ENCODE measurements around the gene NT5M.
"Not testable (repeated sequence)": the region's sequence is repeated elsewhere in the genome, so short reads cannot be mapped to it uniquely, and the experiment has no call there.

The NT5M gene

GRCh38 chr17:17300624-17301568 is 2.3 kb upstream of the NT5M start:
- H3K27ac ChIP-seq: no peak overlapping the region
- no peak for DNase-seq (ENCODE audit: low read depth, low spot score)

GRCh38 chr17:17301659-17302058 is 1.5 kb upstream of the NT5M start:
- H3K27ac ChIP-seq; DNase-seq (ENCODE audit: low read depth, low spot score): not testable (repeated sequence)

GRCh38 chr17:17303847-17304490 is 796 bp downstream of the NT5M start:
- H3K27ac ChIP-seq: no peak overlapping the region
- DNase-seq (ENCODE audit: low read depth, low spot score): no peak

GRCh38 chr17:17304521-17304985 is 1.4 kb downstream of the NT5M start:
- DNase-seq (ENCODE audit: low read depth, low spot score): no peak
- H3K27ac ChIP-seq: no peak overlapping the region

GRCh38 chr17:17305281-17305801 is 2.2 kb downstream of the NT5M start:
- no peak overlapping the region for H3K27ac ChIP-seq
- DNase-seq (ENCODE audit: low read depth, low spot score): no peak

- no peak for DNase-seq (ENCODE audit: low read depth, low spot score)
These were observed 6.2 kb downstream of the NT5M start for GRCh38 chr17:17309356-17309755.

GRCh38 chr17:17313350-17313991 is 10.3 kb downstream of the NT5M start:
- no peak overlapping the region for H3K27ac ChIP-seq
- DNase-seq (ENCODE audit: low read depth, low spot score): no peak

More at GRCh38 chr17:17309356-17309755, 6.2 kb downstream of the NT5M start:
- no peak overlapping the region for H3K27ac ChIP-seq

- DNase-seq (ENCODE audit: low read depth, low spot score): no peak
- no peak overlapping the region for H3K27ac ChIP-seq
These were observed 11.4 kb downstream of the NT5M start for GRCh38 chr17:17314501-17315071.

- DNase-seq (ENCODE audit: low read depth, low spot score): no peak
- no peak overlapping the region for H3K27ac ChIP-seq
These were observed 12.1 kb downstream of the NT5M start for GRCh38 chr17:17315142-17315821.

- DNase-seq (ENCODE audit: low read depth, low spot score): no peak
These were observed 17.2 kb downstream of the NT5M start for GRCh38 chr17:17320188-17320910.

GRCh38 chr17:17320911-17321220 is 17.7 kb downstream of the NT5M start:
- no peak overlapping the region for H3K27ac ChIP-seq
- no peak for DNase-seq (ENCODE audit: low read depth, low spot score)

More at GRCh38 chr17:17320188-17320910, 17.2 kb downstream of the NT5M start:
- no peak overlapping the region for H3K27ac ChIP-seq

- H3K27ac ChIP-seq: no peak overlapping the region
- DNase-seq (ENCODE audit: low read depth, low spot score): no peak
These were observed 18.3 kb downstream of the NT5M start for GRCh38 chr17:17321356-17322025.

- no peak overlapping the region for H3K27ac ChIP-seq
- DNase-seq (ENCODE audit: low read depth, low spot score): no peak
These were observed 19.6 kb downstream of the NT5M start for GRCh38 chr17:17322516-17323510.

GRCh38 chr17:17324616-17325015 is 21.4 kb downstream of the NT5M start:
- DNase-seq (ENCODE audit: low read depth, low spot score): no peak
- no peak overlapping the region for H3K27ac ChIP-seq

GRCh38 chr17:17325228-17325627 is 22.1 kb downstream of the NT5M start:
- no peak for DNase-seq (ENCODE audit: low read depth, low spot score)
- H3K27ac ChIP-seq: no peak overlapping the region

GRCh38 chr17:17325816-17326215 is 22.6 kb downstream of the NT5M start:
- no peak for DNase-seq (ENCODE audit: low read depth, low spot score)
- H3K27ac ChIP-seq: no peak overlapping the region

GRCh38 chr17:17326275-17326875 is 23.2 kb downstream of the NT5M start:
- DNase-seq (ENCODE audit: low read depth, low spot score): no peak
- no peak overlapping the region for H3K27ac ChIP-seq
